NCI-H187 (cell line): ENCODE measurements around the gene RALGPS1.

Source experiments
- DNase-seq, 2 experiments: peaks; one replicate each; lab custom pipeline; 2025; lab: John Stamatoyannopoulos, UW

RALGPS1 gene

DNA sequence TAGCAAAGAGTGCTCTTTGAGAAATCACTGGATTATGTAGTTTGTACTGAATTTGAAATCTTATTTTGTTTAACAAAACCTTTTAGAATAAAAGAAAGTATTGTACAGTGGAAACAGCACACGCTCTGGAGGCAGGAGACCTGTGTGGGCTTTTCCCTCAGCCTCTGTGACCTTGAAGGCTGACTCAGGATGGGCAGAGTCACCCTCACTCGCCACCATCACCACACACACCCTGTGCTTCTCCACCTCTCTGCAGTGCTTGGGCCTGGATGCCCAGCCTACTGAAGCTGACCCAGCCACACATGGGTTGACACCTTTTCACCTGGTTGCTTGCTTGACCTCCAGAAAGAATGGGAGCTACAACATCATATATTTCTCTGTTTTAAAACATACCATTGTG is 188.2 kb downstream of the RALGPS1 start:
- DNase-seq = no peak

DNA sequence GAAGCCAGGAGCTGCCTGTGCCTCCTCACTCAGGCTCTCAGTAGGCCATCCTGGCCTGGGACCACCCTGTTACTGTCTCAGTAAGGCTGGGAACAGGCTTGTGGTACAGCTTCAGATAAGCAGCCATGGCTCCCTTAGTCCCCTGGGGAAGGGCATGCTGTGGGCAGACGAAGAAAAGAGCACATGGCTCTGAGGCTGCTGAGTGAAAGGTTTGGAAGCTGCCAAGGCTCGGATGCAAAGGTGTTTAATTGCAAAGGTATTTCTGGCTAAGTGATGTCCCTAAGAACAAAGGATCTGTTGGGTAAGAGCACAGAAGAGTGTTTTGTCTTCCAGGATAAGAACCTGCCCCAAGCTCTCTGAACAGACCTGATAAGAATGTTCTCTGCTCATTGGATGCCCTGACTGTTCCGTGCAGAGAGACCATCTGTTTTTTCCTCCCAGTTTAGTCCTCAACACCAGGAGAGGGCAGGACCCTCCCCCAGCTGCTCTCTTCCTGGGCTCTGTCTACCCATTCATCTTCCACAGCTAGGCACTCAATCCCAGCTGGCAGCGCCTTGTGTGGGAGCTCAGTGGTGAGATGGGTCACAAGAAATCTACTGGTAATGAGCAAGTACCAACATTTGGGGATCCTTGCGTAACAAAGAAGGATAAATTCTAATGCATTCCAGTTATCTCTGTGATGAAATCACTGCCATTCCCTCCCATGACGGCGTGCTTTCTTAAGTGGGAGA is 190.2 kb downstream of the RALGPS1 start:
- DNase-seq = no peak

DNA sequence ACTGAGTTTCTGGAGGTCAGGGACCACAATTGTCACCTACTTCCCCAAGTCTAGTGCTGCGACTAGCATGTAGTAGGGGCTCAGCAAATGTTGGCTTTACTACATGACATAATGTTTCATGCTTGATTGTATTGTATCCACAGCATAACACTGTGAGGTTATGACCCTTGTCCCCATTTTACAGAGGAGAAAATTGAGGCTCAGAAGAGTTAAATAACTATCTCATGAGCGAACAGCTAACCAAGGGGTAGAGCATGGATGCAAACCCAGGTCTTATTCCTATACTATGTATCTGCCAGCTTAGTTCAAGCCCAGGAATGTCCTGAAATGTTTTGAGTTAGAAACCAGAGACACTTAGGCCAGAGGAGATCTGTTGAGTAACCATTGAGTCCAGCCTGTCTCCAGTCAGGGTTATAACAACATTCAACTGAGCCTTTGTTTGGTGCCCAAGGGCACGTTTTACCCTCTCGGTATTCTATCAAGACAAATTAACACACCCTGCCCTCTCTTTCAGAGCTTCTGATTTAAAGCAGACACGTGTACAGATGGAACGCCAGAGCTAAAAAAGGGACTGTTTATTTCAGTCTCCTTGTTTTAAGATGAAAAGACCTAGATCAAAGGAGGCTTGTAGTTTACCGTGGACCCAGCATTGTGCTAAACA is 191.4 kb downstream of the RALGPS1 start:
- no peak for DNase-seq

DNA sequence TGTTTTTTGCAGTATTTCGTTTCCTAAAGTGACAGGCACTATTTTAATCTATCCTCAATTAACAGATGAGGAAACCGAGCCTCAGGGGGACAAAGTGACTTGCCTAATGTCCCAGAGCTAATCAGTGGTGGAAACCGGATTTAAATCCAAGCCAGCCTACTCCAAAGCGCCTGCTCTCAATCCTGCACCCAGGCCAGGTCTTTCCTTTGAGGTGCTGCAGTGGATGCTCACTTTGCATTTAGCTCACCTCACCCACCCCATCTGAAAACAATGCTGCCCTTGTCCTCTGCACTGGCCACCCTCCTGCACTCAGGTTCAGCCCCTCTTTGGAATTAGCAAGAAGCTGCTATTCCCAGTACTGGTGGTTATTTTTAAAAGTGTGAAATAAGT is 191.9 kb downstream of the RALGPS1 start:
- DNase-seq = no peak

DNA sequence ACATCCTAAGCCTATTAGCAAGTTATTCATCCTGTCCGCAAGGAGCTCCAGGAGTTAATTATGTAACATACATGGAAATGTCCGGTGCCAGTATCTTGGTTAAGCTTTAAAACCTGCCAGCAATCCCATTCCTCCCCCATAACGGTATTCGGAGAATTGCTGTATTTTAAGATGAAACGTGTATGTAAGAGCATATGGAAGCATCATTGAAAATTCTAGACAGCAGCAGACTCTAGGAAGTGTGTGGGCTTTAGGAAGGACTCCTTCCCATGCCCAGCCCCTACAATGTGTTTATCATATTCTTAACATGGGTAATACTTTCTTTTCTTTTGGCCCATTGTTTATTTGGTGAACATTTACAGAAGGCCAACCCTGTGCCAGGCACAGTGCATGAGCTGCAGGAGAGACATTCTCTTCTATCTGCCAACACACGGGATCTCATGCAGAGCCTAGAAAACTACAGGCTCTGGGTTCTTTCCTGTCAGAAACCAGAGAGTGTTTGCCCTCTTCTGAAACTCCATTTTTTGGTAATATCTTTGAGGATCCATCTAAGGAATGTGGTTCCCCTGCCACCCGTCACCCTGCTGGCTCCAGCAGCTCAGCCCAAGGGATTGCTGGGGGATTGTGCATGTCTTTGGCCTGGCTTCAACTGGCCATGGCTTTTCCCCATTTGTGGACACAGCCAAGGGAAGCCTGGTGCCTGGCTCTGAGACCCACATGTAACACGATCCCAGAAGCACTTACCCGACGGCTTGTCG is 192.8 kb downstream of the RALGPS1 start:
- no peak for DNase-seq

DNA sequence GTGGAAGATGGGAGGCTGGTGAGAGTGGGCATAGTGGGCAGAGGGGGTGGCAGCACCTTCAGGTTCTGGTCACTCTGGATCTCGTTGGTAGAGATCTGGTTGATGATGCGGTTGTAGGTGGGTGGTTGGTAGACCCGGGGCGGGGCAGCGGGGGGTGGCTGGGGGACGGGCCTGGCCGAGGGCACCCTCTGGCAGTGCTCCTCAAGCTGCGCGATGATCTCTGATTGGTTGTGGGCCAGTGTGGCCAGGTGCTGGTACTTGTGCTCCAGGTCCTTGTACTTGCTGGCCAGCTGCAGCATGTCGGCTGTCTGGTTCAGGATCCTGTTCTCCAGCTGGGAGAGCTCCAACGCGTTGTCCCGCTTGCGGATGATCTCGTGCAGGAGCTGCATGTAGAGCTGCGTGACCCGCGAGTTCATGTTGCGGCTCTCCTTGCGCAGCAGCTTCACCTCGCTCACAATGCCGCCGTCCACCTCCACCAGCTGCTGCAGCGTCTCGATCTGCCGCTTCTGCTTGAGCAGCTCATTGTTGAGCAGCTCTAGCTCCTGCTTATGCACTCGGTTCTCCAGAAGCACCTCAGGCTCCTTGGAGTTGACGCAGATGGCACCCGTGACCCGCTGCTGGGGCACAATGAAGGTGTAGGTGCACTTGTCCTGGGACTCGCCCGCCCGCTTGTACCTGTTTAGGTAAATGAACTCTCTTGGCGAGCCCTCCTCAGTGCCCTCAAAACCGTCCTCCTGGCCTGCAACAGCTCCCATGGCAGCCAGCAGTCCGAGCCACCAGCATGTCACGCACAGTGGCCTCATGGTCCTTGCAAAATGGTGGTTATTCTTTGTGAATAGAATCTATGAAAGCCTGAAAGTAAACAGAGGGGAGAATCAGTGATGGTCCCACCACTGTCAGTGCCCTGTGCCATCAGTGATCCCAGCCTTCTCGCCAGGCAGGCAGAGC is 193.6 kb downstream of the RALGPS1 start:
- no peak for DNase-seq

DNA sequence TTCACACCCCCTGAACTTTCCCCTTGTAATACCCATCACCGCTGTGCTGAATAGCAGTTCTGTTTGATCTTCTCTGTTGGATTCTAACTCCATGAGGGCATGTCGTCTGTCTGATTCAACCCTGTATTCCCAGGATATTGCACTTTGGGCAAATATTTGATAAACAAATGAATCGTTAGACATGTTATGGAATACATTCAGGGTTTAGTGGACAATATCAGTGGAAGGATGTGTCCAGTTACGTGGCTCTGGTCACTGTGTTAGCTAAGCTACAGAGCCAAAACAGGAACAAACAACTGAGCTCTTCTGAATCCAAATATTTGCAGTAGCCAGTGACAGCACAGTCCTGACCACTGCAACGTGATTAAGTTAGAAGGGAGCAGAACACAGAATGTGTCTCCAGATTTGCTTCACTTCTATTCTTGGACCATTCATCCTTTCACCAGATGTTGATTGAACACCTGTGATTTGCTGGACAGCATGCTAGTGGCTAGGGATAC is 194.7 kb downstream of the RALGPS1 start:
- DNase-seq = no peak

DNA sequence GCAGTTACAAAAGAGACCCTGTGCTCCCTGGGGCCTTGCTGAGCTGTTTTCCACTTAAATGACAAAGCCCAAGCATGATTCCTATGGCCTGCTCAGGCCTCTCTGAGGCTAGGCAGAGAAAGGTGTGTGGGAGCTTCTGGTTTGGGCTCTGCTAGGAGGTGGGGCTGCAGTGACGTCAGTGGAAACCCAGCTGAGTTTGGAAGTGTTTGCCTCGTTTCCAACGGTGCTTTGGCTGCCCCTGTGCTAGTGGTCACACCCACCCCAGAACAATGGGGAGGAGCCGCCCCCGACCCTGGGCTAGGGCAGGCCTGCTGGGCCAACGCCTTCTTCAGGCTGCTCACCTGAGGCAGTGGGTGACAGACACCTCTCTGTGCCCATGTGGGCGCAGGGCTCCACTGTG is 197.5 kb downstream of the RALGPS1 start:
- DNase-seq = no peak

DNA sequence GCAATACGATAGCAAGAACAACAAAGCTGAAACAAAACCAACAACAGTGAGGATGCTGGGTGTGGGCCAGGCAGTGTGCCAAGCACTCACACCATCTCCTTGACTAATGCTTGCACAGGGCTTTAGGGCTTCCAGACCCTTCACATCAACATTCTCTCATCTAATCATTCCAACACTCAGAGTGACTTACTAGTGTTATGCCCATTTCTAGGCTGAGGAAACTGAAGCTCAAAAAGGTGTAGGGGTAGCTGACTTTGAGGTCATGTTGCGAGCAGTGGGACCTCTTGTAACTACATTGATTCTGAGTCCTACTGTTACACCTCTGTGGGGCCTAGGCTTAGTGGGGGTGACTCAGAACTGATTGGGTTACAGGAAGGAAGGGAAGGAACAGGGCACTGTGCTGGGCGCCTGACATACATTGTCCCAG is 198.2 kb downstream of the RALGPS1 start:
- no peak for DNase-seq

DNA sequence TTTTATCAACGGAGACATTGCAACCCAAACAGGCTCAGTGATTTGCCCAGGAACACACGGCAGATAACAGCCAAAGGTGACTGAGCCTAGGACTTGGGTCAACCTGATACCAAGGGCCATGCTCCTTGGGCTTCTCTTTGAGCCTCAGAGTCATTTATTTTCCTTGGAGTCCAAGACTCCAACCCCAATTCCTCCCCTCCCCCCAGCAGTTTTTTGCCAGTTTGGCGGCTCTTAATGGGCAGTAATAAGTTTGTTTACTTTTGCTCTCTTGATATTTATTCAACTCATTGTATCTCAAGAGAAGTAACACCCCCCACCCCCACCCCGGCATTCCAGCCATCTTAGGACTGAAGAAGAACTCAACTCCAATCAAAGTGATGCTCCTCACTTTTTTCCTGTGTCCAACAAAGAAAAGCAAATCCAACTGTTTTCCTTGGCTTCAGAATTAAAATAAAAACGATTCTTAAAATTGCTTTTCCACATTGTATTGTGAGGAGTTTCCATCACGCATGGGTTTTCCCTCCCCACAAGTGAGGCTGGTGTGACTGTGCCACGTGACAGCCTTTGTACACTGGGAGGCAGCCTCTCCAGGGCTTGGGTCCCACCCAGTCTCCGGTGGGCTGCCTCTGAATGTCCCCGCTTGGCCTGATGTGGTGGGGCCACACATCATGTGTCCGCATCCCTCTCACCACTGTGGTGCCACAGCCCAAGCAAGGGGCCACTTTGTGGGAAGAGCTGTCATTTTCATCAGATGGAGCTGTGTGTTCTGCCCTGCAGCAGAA is 198.8 kb downstream of the RALGPS1 start:
- DNase-seq = no peak

DNA sequence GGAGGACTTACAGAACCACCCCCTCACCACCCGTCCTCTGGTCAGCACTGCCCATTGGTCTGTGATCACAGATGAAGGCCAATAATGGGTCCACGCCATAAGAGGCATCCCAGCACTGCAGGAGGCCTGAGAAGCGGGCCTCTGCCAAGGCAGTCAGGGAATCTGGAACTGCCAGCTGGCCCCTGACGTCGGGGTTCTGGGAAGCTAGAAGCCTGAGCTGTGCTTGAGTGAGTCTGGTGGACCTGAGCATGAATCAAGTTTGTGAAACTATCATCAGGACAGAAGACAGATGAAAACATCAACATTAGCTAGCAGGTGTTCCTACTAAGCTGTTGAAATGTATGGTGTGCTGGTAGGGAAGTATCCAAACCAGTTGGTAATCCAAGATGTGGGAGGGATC is 200.0 kb downstream of the RALGPS1 start:
- DNase-seq = no peak

DNA sequence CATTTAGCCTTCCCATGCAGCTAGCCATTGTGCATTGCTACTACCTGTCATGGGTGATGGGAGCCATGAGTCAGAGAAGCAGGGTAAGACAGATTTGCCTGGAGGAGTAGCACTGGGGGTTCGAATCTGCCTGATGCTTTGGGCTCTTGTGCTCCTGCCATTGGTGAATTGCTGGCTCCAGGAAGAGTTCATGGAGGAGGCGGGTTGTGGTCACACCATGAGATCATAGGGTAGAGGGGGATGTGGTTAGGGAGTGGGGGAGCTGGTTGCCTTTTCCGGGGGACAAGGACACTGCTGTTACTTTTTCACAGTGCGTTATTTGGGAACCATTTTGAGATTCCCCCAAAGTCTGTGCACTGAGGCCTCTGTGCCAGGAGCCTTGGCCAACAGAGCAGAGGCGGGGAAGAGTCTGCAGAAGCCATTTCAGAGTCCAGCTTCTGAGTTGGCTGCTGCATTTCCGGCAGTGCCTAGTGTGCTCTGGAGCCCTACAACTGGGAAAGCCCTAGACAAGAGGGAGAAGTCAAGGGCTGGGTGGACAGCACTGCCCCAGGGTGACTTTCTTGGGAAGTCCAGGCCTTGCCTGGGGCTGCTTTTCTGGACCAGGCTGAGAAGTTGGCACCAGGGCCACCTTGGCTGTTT is 201.6 kb downstream of the RALGPS1 start:
- no peak for DNase-seq

DNA sequence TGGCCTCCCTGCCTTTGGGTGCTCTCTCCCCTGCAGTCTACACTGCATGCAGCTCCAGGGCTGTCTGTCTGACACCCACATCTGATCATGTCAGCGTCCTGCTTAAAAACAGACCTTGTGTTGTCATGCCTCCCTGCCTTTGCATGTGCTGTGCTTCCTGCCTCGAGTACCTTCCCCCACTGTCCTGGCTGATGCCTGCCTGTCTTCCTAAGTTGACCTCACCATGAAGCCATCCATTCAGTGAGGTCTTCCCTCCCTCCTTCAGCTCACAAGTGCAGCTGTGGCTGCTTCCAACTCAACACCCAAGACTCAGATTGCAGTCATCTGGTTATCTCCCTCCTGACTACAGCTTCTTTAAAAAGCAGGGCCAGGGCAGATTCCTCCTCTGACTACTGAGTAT is 202.4 kb downstream of the RALGPS1 start:
- DNase-seq = no peak

DNA sequence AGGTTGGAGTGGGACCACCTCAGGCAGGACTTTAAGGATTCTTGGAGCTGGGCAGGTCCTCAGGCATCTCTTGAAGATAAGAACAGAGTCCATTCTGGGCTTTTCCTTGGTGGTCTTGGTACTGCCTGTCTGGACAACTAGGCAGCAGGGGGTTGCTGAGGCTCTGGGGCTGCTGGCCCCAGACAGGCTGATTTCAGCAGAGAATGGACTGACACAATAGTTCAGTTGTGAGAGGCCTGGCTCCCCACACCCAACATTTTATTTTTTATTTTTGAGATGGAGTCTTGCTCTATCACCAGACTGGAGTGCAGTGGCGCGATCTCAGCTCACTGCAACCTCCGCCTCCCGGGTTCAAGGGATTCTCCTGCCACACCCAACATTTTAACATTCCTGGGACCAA is 203.2 kb downstream of the RALGPS1 start:
- no peak for DNase-seq

DNA sequence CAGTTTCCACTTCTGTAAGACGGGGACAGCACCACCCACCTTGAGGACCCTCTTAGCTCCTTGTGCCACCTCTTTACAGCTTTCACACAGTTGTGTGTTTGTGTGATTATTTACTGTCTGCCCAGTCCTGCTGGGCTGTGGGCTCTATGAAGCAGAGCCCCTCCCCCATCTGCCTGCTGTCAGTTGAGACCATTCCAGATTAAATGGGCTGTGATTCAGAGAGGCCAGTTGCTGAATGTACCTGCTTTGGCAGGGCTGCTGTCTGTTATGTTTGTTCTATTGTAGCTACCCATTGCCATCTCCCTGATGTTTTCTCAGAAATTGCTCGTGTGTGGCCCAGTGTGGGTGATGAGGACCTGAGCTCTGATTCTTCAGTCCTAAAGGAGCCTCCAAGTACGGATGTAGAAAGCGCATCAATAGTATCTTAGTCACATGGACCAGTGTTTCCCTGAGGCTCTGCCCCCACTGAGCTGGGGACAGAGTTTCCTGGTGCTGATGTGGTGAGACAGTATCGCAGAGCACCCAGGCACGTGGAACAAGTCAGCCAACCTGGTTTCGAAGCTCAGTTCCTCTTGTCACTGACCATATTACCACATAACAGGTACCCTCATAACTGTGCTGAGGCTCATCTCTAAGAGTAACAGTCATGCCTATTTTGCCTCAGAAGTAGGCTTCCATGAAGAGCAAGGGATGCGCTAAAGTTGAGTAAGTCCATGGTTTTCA is 204.2 kb downstream of the RALGPS1 start:
- DNase-seq = no peak

DNA sequence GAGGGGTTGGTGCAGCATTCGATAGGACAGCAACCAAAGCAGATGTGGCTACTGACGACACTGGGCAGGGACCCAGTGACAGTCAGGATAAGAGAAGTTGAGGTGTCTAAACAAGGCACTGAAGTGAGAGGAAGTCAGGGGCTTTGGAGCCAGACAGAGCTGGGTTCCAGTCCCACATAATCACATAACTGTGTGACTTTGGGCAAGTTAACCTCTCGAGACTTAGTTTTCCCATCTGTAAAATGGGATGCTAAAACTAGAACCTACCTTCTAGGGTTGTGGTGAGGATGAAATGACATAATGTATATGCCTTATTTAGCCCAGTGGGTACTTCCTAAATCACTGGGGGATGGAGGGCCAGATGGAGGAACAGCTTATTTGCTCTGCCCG is 204.7 kb downstream of the RALGPS1 start:
- no peak for DNase-seq

DNA sequence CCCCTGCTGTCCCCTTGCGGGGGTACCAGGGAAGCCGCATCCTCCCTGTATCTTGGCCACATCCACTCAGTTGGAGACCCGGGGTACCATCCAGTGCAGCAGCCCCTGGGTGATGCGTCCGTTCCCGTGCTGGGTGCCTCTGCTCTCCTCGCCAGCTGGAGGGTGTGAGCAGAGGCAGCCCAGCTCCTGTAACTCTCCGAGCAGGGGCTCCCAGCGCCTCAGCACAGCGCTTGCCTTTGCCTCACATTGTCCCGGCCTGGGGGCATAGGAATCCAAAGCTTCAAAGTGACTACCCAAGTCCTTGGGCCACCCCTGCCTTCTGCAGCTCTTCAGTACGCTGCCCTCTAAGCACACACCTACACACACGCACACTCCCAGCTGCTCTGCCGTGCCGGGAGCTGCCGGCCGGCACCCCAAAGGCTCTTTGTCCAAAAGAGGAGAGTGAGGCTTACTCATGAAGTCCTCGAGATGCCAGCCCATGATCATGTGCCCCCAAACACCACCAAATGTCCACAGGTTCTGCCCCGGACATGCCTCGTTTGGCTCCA is 207.1 kb downstream of the RALGPS1 start:
- no peak for DNase-seq

DNA sequence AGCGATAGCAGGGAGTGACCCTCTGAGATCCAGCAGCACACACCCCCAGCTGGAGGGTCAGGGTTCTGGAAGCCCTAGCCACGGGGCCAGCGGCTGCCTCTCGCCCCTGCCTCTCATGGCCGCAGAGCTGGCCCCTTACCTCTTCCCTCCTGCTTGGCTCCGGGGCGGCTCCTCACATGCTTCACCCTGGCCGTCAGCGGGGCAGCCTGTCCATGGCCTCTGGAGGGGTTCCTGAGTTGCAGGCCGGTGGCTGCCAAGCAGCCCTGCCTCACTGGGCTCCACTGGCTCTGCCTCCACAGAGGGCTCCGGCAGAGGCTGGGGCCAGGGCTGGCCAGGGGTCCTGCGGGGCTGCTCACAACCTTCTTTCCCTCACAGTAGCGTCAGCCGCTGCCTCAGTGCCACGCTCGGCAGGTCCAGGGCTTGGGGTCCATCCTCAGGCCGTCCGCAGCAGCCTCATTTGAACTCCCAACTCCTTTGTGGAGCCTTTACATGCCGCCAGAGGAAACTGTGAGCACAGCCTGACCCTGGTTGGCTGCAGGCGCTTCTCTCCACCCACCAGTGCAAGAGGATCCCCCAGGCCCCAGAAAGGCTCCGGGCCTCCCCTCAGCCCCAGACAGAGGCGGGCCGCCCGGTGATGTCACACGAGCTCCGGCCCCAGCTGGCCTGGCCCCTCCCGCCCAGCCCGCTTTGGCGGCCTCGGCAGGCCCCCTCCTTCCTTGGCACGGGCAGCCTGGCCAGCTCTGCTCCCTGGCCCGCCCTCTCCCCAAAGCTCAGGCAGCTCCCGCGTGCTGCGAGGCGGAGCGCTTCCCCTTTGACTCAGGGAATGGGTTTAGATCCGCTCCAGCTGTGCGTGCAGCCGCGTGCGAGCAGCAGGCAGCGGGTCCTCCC is 207.8 kb downstream of the RALGPS1 start, which contains the start of gene ANGPTL2:
Gene ANGPTL2, minus strand, starts transcription at position 460 of the 888 bp plus-strand sequence. CDS start 13,904 bp downstream, outside the sequence.
- DNase-seq = no peak
